Esophagus mucosa (tissue), 1 donor: Measurements from ENCODE around the gene DOCK3. TPM values are rescaled to one million over a fixed set of nuclear protein-coding genes. Genes with fewer than 3 reads are reported as not detected.
"Not testable (repeated sequence)": the region's sequence is repeated elsewhere in the genome, so short reads cannot be mapped to it uniquely, and the experiment has no call there.

ENCODE experiments used
- ATAC-seq: fragments of 200-7000 bp; cut with Tn5 transposase; one replicate; pipeline ENCODE4 v1.9.1; 2020
- total RNA-seq: library from RNA; stranded (reverse); gene quantifications from one replicate; pipeline ENCODE4 v1.2.4, GENCODE V29; 2023
- donor health status: DM: yes; HTN: yes; CAD: no.

The DOCK3 gene
- total RNA-seq, 1 donor from 2014 or later, result 0.84 TPM

GRCh38 chr3:51245867-51246266 lies 571.1 kb downstream of the DOCK3 start:
- ATAC-seq, result no peak

GRCh38 chr3:51257870-51258269 lies 583.1 kb downstream of the DOCK3 start:
- no peak for ATAC-seq

GRCh38 chr3:51264166-51264565 lies 589.4 kb downstream of the DOCK3 start:
- not testable (repeated sequence) for ATAC-seq

- no peak for ATAC-seq
Measured at GRCh38 chr3:51268132-51268531, 593.4 kb downstream of the DOCK3 start.

GRCh38 chr3:51269466-51269865 lies 594.7 kb downstream of the DOCK3 start:
- no peak for ATAC-seq

GRCh38 chr3:51270559-51270958 lies 595.8 kb downstream of the DOCK3 start:
- no peak for ATAC-seq

GRCh38 chr3:51271172-51271571 lies 596.4 kb downstream of the DOCK3 start:
- ATAC-seq, result no peak

GRCh38 chr3:51274052-51274451 lies 599.3 kb downstream of the DOCK3 start:
- no peak for ATAC-seq

- ATAC-seq, result no peak
Measured at GRCh38 chr3:51275111-51275805, 600.5 kb downstream of the DOCK3 start.

GRCh38 chr3:51276046-51276445 lies 601.3 kb downstream of the DOCK3 start:
- ATAC-seq, result no peak

- no peak for ATAC-seq
Measured at GRCh38 chr3:51279448-51279847, 604.7 kb downstream of the DOCK3 start.

- no peak for ATAC-seq
Measured at GRCh38 chr3:51280176-51280575, 605.4 kb downstream of the DOCK3 start.

- no peak for ATAC-seq
Measured at GRCh38 chr3:51282931-51283330, 608.2 kb downstream of the DOCK3 start.

- ATAC-seq, result no peak
Measured at GRCh38 chr3:51283421-51283820, 608.7 kb downstream of the DOCK3 start.

GRCh38 chr3:51295625-51296024 lies 620.9 kb downstream of the DOCK3 start:
- ATAC-seq, result no peak

- no peak for ATAC-seq
Measured at GRCh38 chr3:51297333-51297732, 622.6 kb downstream of the DOCK3 start.

GRCh38 chr3:51304230-51304629 lies 629.5 kb downstream of the DOCK3 start:
- ATAC-seq, result no peak

- no peak for ATAC-seq
Measured at GRCh38 chr3:51306093-51306492, 631.4 kb downstream of the DOCK3 start.

GRCh38 chr3:51307458-51307857 lies 632.7 kb downstream of the DOCK3 start:
- no peak for ATAC-seq

GRCh38 chr3:51307945-51308607 lies 633.3 kb downstream of the DOCK3 start:
- ATAC-seq, result not testable (repeated sequence)

- ATAC-seq, result no peak
Measured at GRCh38 chr3:51311055-51311454, 636.3 kb downstream of the DOCK3 start.

- ATAC-seq, result no peak
Measured at GRCh38 chr3:51328206-51328605, 653.5 kb downstream of the DOCK3 start.

- no peak for ATAC-seq
Measured at GRCh38 chr3:51330046-51330445, 655.3 kb downstream of the DOCK3 start.

GRCh38 chr3:51332156-51332555 lies 657.4 kb downstream of the DOCK3 start:
- no peak for ATAC-seq
